Panc1 (cell line): Measurements from ENCODE around the gene SORL1. TPM values are rescaled to one million over a fixed set of nuclear protein-coding genes. Genes with fewer than 3 reads are reported as not detected.

Experiments
- ATAC-seq: fragments of 200-7000 bp; cut with Tn5 transposase; 2 replicates; pipeline ENCODE4 v1.9.1; 2020; ENCODE audit warnings: mild to moderate bottlenecking, moderate library complexity
- BruUV-seq: library from RNA; stranded (reverse); fragments of 400-500 nt; replicated peaks from 2 replicates; lab custom pipeline; 2021; lab: Mats Ljungman, UMichigan
- CTCF ChIA-PET: fragments of 300-600 bp; sonication (Branson Sonifier 250); formaldehyde crosslinking; loops from one replicate; lab custom pipeline; 2022; ENCODE audit warnings: antibody characterized with exemption; lab: Charles Lee
- POLR2A ChIA-PET: fragments of 300-600 bp; sonication (Branson Sonifier 250); formaldehyde crosslinking; loops from one replicate; lab custom pipeline; 2022; ENCODE audit warnings: antibody characterized with exemption; lab: Charles Lee
- DNase-seq: peaks from one replicate; pipeline ENCODE4 v3.0.0-alpha.2; 2010; ENCODE audit warnings: low read depth, low spot score
- H3K27ac ChIP-seq: 2 replicates; pipeline ENCODE4 v1.5.1; 2011; ENCODE audit warnings: mild to moderate bottlenecking, low read length, inconsistent platforms
- H3K27me3 ChIP-seq: fragments of 200-500 bp; sonication (Bioruptor generic); 2 replicates; pipeline ENCODE4 v1.6.0; 2014; ENCODE audit warnings: low read length, inconsistent platforms; ENCODE audit not compliant: control insufficient read depth, insufficient read depth
- H3K36me3 ChIP-seq: fragments of 200-500 bp; sonication (Bioruptor generic); 2 replicates; pipeline ENCODE4 v1.5.1; 2014; ENCODE audit warnings: inconsistent platforms, mild to moderate bottlenecking, low read length, moderate library complexity; ENCODE audit not compliant: control insufficient read depth, insufficient read depth
- H3K4me1 ChIP-seq: 2 replicates; pipeline ENCODE4 v1.5.1; 2011; ENCODE audit warnings: inconsistent platforms, mild to moderate bottlenecking, low read length, moderate library complexity; ENCODE audit not compliant: control insufficient read depth, insufficient read depth
- H3K4me3 ChIP-seq, 2 experiments: 2 replicates each; pipeline ENCODE4 v1.5.1; 2011 to 2012; ENCODE audit warnings: low read depth in 2 of 2, low read length in 2 of 2, mild to moderate bottlenecking in 2 of 2, inconsistent platforms in 1 of 2, moderate library complexity in 1 of 2
- H3K9me3 ChIP-seq: fragments of 200-500 bp; sonication (Bioruptor generic); 2 replicates; pipeline ENCODE4 v1.5.1; 2014; ENCODE audit warnings: low read depth, mild to moderate bottlenecking, inconsistent platforms, low read length, moderate library complexity; ENCODE audit not compliant: control insufficient read depth, insufficient read depth
- POLR2AphosphoS5 ChIP-seq: IDR thresholded peaks from 2 replicates; pipeline ENCODE4 v1.6.1; 2012; ENCODE audit warnings: mild to moderate bottlenecking, low read depth, low read length, moderate library complexity
- SIN3A ChIP-seq: IDR thresholded peaks from 2 replicates; pipeline ENCODE4 v1.6.1; 2012; ENCODE audit warnings: low read depth, mild to moderate bottlenecking, low read length, moderate library complexity, borderline replicate concordance; ENCODE audit not compliant: insufficient read depth
- TCF7L2 ChIP-seq: IDR thresholded peaks from 2 replicates; pipeline ENCODE4 v1.6.1; 2011; ENCODE audit warnings: mild to moderate bottlenecking, low read depth, low read length, inconsistent platforms
- in situ Hi-C: cut with HindIII; loops from 2 replicates; pipeline ENCODE4 v1.10.0; 2016; ENCODE audit warnings: low sequenced_read_pairs, low pct_unique_long_range_greater_than_20kb
- intact Hi-C: fragments of 100-400 bp; cut with micrococcal nuclease; formaldehyde crosslinking; loops from one replicate; pipeline ENCODE4 v1.10.0; 2022; ENCODE audit not compliant: unreplicated experiment
- total RNA-seq: library from RNA; stranded (reverse); gene quantifications from one replicate; pipeline ENCODE4 v1.2.1, GENCODE V29; 2021; ENCODE audit not compliant: unreplicated experiment
- TF ChIP-seq, protein P1 (sequence below): fragments of 450-650 bp; IDR thresholded peaks from 2 replicates; pipeline ENCODE4 v1.5.1; 2017; ENCODE audit warnings: mild to moderate bottlenecking
- TF ChIP-seq, protein P2 (sequence below), 2 experiments: IDR thresholded peaks; 2 replicates each; pipeline ENCODE4 v1.6.1; 2011 to 2012; ENCODE audit warnings: low read depth in 2 of 2, control low read depth in 1 of 2, low read length in 1 of 2, mild to moderate bottlenecking in 1 of 2, moderate library complexity in 1 of 2; ENCODE audit not compliant: insufficient read depth in 1 of 2

Gene SORL1
- total RNA-seq, 1 experiment from 2014 or later = 36.3 TPM

DNA sequence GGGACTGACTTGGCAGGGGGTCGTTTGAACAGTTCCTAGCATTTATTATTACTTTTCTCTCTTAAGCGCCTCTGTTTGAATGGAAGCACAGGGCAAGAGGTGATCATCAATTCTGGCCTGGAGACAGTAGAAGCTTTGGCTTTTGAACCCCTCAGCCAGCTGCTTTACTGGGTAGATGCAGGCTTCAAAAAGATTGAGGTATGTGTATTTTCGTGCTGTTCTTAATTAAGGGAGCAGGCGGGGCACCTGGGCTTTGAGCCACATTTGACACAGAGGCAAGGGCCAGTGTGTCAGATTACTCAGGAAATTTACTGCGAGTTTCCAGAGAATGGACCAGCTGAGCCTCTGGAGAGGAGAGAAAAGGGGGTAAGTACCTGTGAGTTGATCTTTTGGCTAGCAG lies 103.0 kb downstream of the SORL1 start:
- no peak overlapping the region for H3K4me3 ChIP-seq
- in situ Hi-C loops (no loop called here), intact Hi-C loops (no loop called here)
- H3K27me3 ChIP-seq = no peaks in the 10 kb centered on the region
- H3K9me3 ChIP-seq = no peaks in the 10 kb centered on the region
- no peak overlapping the region for H3K27ac ChIP-seq
- peaks cover 6% of the 10 kb centered on the region; the same call in 1 of the 2 replicates for H3K4me1 ChIP-seq
- TF ChIP-seq, protein P1, sequence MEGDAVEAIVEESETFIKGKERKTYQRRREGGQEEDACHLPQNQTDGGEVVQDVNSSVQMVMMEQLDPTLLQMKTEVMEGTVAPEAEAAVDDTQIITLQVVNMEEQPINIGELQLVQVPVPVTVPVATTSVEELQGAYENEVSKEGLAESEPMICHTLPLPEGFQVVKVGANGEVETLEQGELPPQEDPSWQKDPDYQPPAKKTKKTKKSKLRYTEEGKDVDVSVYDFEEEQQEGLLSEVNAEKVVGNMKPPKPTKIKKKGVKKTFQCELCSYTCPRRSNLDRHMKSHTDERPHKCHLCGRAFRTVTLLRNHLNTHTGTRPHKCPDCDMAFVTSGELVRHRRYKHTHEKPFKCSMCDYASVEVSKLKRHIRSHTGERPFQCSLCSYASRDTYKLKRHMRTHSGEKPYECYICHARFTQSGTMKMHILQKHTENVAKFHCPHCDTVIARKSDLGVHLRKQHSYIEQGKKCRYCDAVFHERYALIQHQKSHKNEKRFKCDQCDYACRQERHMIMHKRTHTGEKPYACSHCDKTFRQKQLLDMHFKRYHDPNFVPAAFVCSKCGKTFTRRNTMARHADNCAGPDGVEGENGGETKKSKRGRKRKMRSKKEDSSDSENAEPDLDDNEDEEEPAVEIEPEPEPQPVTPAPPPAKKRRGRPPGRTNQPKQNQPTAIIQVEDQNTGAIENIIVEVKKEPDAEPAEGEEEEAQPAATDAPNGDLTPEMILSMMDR = no peak
- TF ChIP-seq SIN3A (no peak), POLR2AphosphoS5 (no peak), TCF7L2 (no peak)
- TF ChIP-seq, protein P2, sequence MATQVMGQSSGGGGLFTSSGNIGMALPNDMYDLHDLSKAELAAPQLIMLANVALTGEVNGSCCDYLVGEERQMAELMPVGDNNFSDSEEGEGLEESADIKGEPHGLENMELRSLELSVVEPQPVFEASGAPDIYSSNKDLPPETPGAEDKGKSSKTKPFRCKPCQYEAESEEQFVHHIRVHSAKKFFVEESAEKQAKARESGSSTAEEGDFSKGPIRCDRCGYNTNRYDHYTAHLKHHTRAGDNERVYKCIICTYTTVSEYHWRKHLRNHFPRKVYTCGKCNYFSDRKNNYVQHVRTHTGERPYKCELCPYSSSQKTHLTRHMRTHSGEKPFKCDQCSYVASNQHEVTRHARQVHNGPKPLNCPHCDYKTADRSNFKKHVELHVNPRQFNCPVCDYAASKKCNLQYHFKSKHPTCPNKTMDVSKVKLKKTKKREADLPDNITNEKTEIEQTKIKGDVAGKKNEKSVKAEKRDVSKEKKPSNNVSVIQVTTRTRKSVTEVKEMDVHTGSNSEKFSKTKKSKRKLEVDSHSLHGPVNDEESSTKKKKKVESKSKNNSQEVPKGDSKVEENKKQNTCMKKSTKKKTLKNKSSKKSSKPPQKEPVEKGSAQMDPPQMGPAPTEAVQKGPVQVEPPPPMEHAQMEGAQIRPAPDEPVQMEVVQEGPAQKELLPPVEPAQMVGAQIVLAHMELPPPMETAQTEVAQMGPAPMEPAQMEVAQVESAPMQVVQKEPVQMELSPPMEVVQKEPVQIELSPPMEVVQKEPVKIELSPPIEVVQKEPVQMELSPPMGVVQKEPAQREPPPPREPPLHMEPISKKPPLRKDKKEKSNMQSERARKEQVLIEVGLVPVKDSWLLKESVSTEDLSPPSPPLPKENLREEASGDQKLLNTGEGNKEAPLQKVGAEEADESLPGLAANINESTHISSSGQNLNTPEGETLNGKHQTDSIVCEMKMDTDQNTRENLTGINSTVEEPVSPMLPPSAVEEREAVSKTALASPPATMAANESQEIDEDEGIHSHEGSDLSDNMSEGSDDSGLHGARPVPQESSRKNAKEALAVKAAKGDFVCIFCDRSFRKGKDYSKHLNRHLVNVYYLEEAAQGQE (IDR thresholded peaks at IDR 0.05; ENCODE audit: insufficient read depth in 1 of 2, low read depth in 2 of 2, low read length in 1 of 2) = no peak
- POLR2A ChIA-PET = interaction anchor here (0.5 kb wide), 1 partner anchor 1370 kb away, joined by 4 read pairs; no protein-coding TSS in a partner anchor
- BruUV-seq = no TSS peak
- DNase-seq = no peak
- no peaks in the 10 kb centered on the region for H3K36me3 ChIP-seq
- CTCF ChIA-PET = no interaction called here
- no peak for ATAC-seq

DNA sequence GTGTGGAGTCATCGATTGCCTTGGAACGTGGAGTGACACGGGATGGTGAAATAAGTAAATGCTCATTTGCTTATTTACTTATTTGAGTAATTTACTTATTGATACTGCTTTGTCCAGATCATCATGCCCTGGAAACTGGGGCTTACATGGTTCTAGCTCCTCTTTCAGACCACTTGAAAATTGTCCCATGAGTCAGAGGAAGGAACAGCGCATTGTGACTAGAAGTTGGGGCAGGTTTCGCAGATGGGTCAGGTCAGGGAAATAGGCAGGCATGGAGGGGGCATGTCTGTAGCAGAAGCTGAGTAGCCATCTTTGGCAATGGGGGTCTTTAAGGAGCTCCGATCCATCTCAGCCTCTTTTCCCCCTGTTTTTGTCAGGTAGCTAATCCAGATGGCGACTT lies 104.8 kb downstream of the SORL1 start:
- no peak for DNase-seq
- no TSS peak for BruUV-seq
- Histone ChIP-seq H3K4me1 (peaks cover 6% of the 10 kb centered on the region; the same call in 1 of the 2 replicates), H3K27me3 (no peaks in the 10 kb centered on the region), H3K9me3 (no peaks in the 10 kb centered on the region), H3K4me3 (no peak overlapping the region), H3K36me3 (no peaks in the 10 kb centered on the region), H3K27ac (no peak overlapping the region)
- ChIA-PET CTCF (no interaction called here), POLR2A (no interaction called here)
- no peak for ATAC-seq
- intact Hi-C loops (no loop called here), in situ Hi-C loops (no loop called here)
- TF ChIP-seq SIN3A = no peak
- TF ChIP-seq, protein P1 = no peak
- no peak for TF ChIP-seq POLR2AphosphoS5
- TF ChIP-seq TCF7L2 = no peak
- TF ChIP-seq, protein P2 (IDR thresholded peaks at IDR 0.05; ENCODE audit: insufficient read depth in 1 of 2, low read depth in 2 of 2, low read length in 1 of 2) = no peak
